HepG2 (cell line): Measurements from ENCODE around the gene CAMKK1. TPM values are rescaled to one million over a fixed set of nuclear protein-coding genes. Genes with fewer than 3 reads are reported as not detected.
A peak's percentile ranks its signal among the peaks of the same experiment; 100 is the strongest.

ENCODE experiments used
- CAMTA2 ChIP-seq: sonication (generic); formaldehyde crosslinking; IDR thresholded peaks from 2 replicates; pipeline ENCODE4 v1.4.0; 2020; ENCODE audit warnings: mild to moderate bottlenecking, missing genetic modification reagents, borderline replicate concordance
- CBFB ChIP-seq: sonication (generic); formaldehyde crosslinking; IDR thresholded peaks from 2 replicates; pipeline ENCODE4 v1.4.0; 2020; ENCODE audit warnings: missing genetic modification reagents
- HIVEP1 ChIP-seq: sonication (generic); formaldehyde crosslinking; IDR thresholded peaks from 2 replicates; pipeline ENCODE4 v1.4.0; 2020; ENCODE audit warnings: mild to moderate bottlenecking, missing genetic modification reagents
- HNRNPK ChIP-seq: fragments of 200-400 bp; formaldehyde crosslinking; IDR thresholded peaks from 2 replicates; pipeline ENCODE4 v1.6.1; 2018; ENCODE audit warnings: low read length, low read depth, moderate library complexity, mild to moderate bottlenecking; ENCODE audit not compliant: poor library complexity, severe bottlenecking
- HOXA5 ChIP-seq: sonication (generic); formaldehyde crosslinking; IDR thresholded peaks from 2 replicates; pipeline ENCODE4 v1.4.0; 2020; ENCODE audit warnings: missing genetic modification reagents
- KAT8 ChIP-seq: IDR thresholded peaks from 2 replicates; pipeline ENCODE4 v1.6.1; 2016; ENCODE audit warnings: missing genetic modification reagents, missing compliant biosample characterization
- MXD3 ChIP-seq: IDR thresholded peaks from 2 replicates; pipeline ENCODE4 v1.6.1; 2016; ENCODE audit warnings: mild to moderate bottlenecking, missing biosample characterization, missing genetic modification reagents
- PHF8 ChIP-seq: sonication (generic); formaldehyde crosslinking; IDR thresholded peaks from 2 replicates; pipeline ENCODE4 v1.5.0; 2020; ENCODE audit warnings: missing genetic modification reagents
- SRSF9 ChIP-seq: fragments of 200-400 bp; formaldehyde crosslinking; IDR thresholded peaks from 2 replicates; pipeline ENCODE4 v1.6.1; 2018; ENCODE audit warnings: borderline replicate concordance, mild to moderate bottlenecking, low read depth, low read length; ENCODE audit not compliant: insufficient read depth, poor library complexity, severe bottlenecking
- TMF1 ChIP-seq: sonication (generic); formaldehyde crosslinking; IDR thresholded peaks from 2 replicates; pipeline ENCODE4 v1.8.1; 2022; ENCODE audit warnings: low read depth, missing genetic modification reagents
- XRCC5 ChIP-seq: fragments of 200-400 bp; formaldehyde crosslinking; optimal IDR thresholded peaks from 2 replicates; pipeline ENCODE3; 2017; ENCODE audit warnings: mild to moderate bottlenecking, low read length
- ZBTB44 ChIP-seq: sonication (generic); formaldehyde crosslinking; IDR thresholded peaks from 2 replicates; pipeline ENCODE4 v1.4.0; 2020; ENCODE audit warnings: missing genetic modification reagents
- ZFP91 ChIP-seq: sonication (generic); formaldehyde crosslinking; IDR thresholded peaks from 2 replicates; pipeline ENCODE4 v1.9.0; 2022; ENCODE audit warnings: missing genetic modification reagents, mild to moderate bottlenecking, borderline replicate concordance
- ZNF619 ChIP-seq: sonication (generic); formaldehyde crosslinking; IDR thresholded peaks from 2 replicates; pipeline ENCODE4 v1.4.0; 2020; ENCODE audit warnings: mild to moderate bottlenecking, missing genetic modification reagents
- ZNF7 ChIP-seq: IDR thresholded peaks from 2 replicates; pipeline ENCODE4 v1.6.1; 2016; ENCODE audit warnings: missing biosample characterization, missing genetic modification reagents
- ZNF780A ChIP-seq: sonication (generic); formaldehyde crosslinking; IDR thresholded peaks from 2 replicates; pipeline ENCODE4 v1.8.0; 2022; ENCODE audit warnings: mild to moderate bottlenecking, missing genetic modification reagents, moderate library complexity
- polyA plus RNA-seq, 8 experiments: library from polyadenylated mRNA; depleted of rRNA in 3 of 8; stranded (reverse) in 7 of 8; unstranded in 1 of 8; fragments of >200 nt; fragmentation: Illumina TruSeq in 4 of 8; extraction: Trizol in 4 of 8; gene quantifications; 2 replicates each; pipeline versions ENCODE4 v1.2.1 to v1.2.3, GENCODE V29; 2011 to 2016; ENCODE audit warnings: low read depth in 4 of 8, missing spikeins in 1 of 8, mixed read lengths in 1 of 8; ENCODE audit not compliant: insufficient read depth in 1 of 8
- total RNA-seq, 5 experiments: library from RNA; depleted of rRNA; stranded (reverse); fragments of >200 nt; fragmentation: Illumina TruSeq; extraction: Trizol; gene quantifications; 2 replicates each; pipeline ENCODE4 v1.2.3, GENCODE V29; 2016; ENCODE audit warnings: low read depth in 1 of 5
- TF ChIP-seq, protein P1 (sequence below): sonication (generic); formaldehyde crosslinking; IDR thresholded peaks from 2 replicates; pipeline ENCODE4 v1.4.0; 2020; ENCODE audit warnings: missing genetic modification reagents, borderline replicate concordance
- TF ChIP-seq, protein P2 (sequence below): IDR thresholded peaks from 2 replicates; pipeline ENCODE4 v1.4.0; 2020; ENCODE audit warnings: mild to moderate bottlenecking, missing genetic modification reagents

The CAMKK1 gene
- total and polyA plus RNA-seq, 2 of the 13 experiments (the other 11 are each of a cell fraction or from before 2014, with no cell fraction given): 1.5 to 1.6 TPM

GRCh38 chr17:3893003-3893719 lies at the start of gene CAMKK1 (continued):
- TF ChIP-seq ZFP91 (CRISPR knock-in tag): peak; percentile 48; the same call in 1 of the 2 replicates
- 0 out of 2 replicates have a peak, but pooled peaks have one; percentile 31 for TF ChIP-seq TMF1
- peak; percentile 20; the same call in 1 of the 2 replicates for TF ChIP-seq CAMTA2 (CRISPR knock-in tag)
- TF ChIP-seq ZNF780A (CRISPR knock-in tag): peak; percentile 45; the same call in 1 of the 2 replicates
- TF ChIP-seq KAT8: no peak
- TF ChIP-seq, protein P1, sequence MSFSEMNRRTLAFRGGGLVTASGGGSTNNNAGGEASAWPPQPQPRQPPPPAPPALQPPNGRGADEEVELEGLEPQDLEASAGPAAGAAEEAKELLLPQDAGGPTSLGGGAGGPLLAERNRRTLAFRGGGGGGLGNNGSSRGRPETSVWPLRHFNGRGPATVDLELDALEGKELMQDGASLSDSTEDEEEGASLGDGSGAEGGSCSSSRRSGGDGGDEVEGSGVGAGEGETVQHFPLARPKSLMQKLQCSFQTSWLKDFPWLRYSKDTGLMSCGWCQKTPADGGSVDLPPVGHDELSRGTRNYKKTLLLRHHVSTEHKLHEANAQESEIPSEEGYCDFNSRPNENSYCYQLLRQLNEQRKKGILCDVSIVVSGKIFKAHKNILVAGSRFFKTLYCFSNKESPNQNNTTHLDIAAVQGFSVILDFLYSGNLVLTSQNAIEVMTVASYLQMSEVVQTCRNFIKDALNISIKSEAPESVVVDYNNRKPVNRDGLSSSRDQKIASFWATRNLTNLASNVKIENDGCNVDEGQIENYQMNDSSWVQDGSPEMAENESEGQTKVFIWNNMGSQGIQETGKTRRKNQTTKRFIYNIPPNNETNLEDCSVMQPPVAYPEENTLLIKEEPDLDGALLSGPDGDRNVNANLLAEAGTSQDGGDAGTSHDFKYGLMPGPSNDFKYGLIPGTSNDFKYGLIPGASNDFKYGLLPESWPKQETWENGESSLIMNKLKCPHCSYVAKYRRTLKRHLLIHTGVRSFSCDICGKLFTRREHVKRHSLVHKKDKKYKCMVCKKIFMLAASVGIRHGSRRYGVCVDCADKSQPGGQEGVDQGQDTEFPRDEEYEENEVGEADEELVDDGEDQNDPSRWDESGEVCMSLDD (CRISPR knock-in tag): 0 out of 2 replicates have a peak, but pooled peaks have one; percentile 45
- TF ChIP-seq XRCC5: no peak
- TF ChIP-seq HOXA5 (CRISPR knock-in tag): no peak
- TF ChIP-seq ZNF7: no peak
- TF ChIP-seq ZBTB44 (CRISPR knock-in tag): no peak
- TF ChIP-seq PHF8 (CRISPR knock-in tag): peak; percentile 94
- TF ChIP-seq, protein P2, sequence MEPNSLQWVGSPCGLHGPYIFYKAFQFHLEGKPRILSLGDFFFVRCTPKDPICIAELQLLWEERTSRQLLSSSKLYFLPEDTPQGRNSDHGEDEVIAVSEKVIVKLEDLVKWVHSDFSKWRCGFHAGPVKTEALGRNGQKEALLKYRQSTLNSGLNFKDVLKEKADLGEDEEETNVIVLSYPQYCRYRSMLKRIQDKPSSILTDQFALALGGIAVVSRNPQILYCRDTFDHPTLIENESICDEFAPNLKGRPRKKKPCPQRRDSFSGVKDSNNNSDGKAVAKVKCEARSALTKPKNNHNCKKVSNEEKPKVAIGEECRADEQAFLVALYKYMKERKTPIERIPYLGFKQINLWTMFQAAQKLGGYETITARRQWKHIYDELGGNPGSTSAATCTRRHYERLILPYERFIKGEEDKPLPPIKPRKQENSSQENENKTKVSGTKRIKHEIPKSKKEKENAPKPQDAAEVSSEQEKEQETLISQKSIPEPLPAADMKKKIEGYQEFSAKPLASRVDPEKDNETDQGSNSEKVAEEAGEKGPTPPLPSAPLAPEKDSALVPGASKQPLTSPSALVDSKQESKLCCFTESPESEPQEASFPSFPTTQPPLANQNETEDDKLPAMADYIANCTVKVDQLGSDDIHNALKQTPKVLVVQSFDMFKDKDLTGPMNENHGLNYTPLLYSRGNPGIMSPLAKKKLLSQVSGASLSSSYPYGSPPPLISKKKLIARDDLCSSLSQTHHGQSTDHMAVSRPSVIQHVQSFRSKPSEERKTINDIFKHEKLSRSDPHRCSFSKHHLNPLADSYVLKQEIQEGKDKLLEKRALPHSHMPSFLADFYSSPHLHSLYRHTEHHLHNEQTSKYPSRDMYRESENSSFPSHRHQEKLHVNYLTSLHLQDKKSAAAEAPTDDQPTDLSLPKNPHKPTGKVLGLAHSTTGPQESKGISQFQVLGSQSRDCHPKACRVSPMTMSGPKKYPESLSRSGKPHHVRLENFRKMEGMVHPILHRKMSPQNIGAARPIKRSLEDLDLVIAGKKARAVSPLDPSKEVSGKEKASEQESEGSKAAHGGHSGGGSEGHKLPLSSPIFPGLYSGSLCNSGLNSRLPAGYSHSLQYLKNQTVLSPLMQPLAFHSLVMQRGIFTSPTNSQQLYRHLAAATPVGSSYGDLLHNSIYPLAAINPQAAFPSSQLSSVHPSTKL (CRISPR knock-in tag): peak; percentile 8; the same call in 1 of the 2 replicates
- TF ChIP-seq MXD3 (CRISPR knock-in tag): peak; percentile 81
- TF ChIP-seq HIVEP1: peak; percentile 66; the same call in 1 of the 2 replicates
- TF ChIP-seq ZNF619: peak; percentile 31; the same call in 1 of the 2 replicates
- no peak for TF ChIP-seq SRSF9
- TF ChIP-seq CBFB: no peak
- TF ChIP-seq HNRNPK: peak; percentile 28
